Upper lobe of left lung (tissue), 6 donors: ENCODE results near the gene DCAKD. TPM values are rescaled to one million over a fixed set of nuclear protein-coding genes. Genes with fewer than 3 reads are reported as not detected.

ENCODE experiments used
- ATAC-seq, 2 donors: fragments of 200-7000 bp; cut with Tn5 transposase; one replicate each; pipeline ENCODE4 v1.9.1; 2022; ENCODE audit warnings: mild to moderate bottlenecking in 2 of 2, moderate library complexity in 2 of 2; ENCODE audit not compliant: low FRiP score in 2 of 2
- DNase-seq, 2 donors: peaks; one replicate each; pipeline ENCODE4 v3.0.0-alpha.2; 2019 to 2020
- H3K27ac ChIP-seq, 4 donors: fragments of 200-600 bp; sonication (generic); one replicate each; pipeline ENCODE4 v1.5.1; 2016 to 2019
- H3K27me3 ChIP-seq, 4 donors: fragments of 200-600 bp; sonication (generic); one replicate each; pipeline ENCODE4 v1.5.1; 2017 to 2019
- H3K36me3 ChIP-seq, 4 donors: fragments of 200-600 bp; sonication (generic); one replicate each; pipeline ENCODE4 v1.5.1; 2016 to 2019
- H3K4me1 ChIP-seq, 4 donors: fragments of 200-600 bp; sonication (generic); one replicate each; pipeline ENCODE4 v1.5.1; 2018 to 2019
- H3K4me3 ChIP-seq, 4 donors: fragments of 200-600 bp; sonication (generic); one replicate each; pipeline ENCODE4 v1.5.1; 2017 to 2019; ENCODE audit warnings: mild to moderate bottlenecking in 2 of 4, moderate library complexity in 1 of 4
- H3K9me3 ChIP-seq, 4 donors: fragments of 200-600 bp; sonication (generic); one replicate each; pipeline ENCODE4 v1.5.1; 2018 to 2019
- EP300 ChIP-seq, 4 donors: sonication (generic); formaldehyde crosslinking; IDR thresholded peaks; one replicate each; pipeline ENCODE4 v1.5.1; 2017; ENCODE audit warnings: antibody characterized with exemption in 4 of 4, control low read depth in 2 of 4
- POLR2A ChIP-seq, 4 donors: fragments of 450-650 bp; IDR thresholded peaks; one replicate each; pipeline ENCODE4 v1.5.1; 2016 to 2017; ENCODE audit warnings: antibody characterized with exemption in 4 of 4, mild to moderate bottlenecking in 2 of 4
- POLR2AphosphoS5 ChIP-seq, 2 donors: sonication (generic); formaldehyde crosslinking; IDR thresholded peaks; one replicate each; pipeline ENCODE4 v1.5.1; 2017; ENCODE audit warnings: antibody characterized with exemption in 2 of 2
- WGBS, 2 donors: methylation state at CpG; one replicate each; pipeline ENCODE4 v1.1.5; 2017 to 2018; 5-methylcytosine and 5-hydroxymethylcytosine counted together
- total RNA-seq, 6 donors: library from RNA; depleted of rRNA in 4 of 6; stranded (reverse); fragments of >200 nt in 4 of 6; gene quantifications; one replicate each; pipeline versions ENCODE4 v1.1.0 to v1.2.1, GENCODE V29; 2016 to 2021
- TF ChIP-seq, protein P1 (sequence below), 6 experiments: fragments of 450-650 bp in 4 of 6; fragments of 200-600 bp in 2 of 6; sonication (generic) in 2 of 6; IDR thresholded peaks; one replicate each; pipeline ENCODE4 v1.5.1; 2016 to 2019; ENCODE audit warnings: antibody characterized with exemption in 6 of 6
- donor health status: DM: no; HTN: no; CAD: no; lungs with moderate emphysema.
- donor health status: DM: no; HTN: yes; CAD: no; lungs with severe emphysema.

The DCAKD gene
- total RNA-seq, 6 donors from 2014 or later = 16.0 to 29.3 (median 22.2) TPM

DNA sequence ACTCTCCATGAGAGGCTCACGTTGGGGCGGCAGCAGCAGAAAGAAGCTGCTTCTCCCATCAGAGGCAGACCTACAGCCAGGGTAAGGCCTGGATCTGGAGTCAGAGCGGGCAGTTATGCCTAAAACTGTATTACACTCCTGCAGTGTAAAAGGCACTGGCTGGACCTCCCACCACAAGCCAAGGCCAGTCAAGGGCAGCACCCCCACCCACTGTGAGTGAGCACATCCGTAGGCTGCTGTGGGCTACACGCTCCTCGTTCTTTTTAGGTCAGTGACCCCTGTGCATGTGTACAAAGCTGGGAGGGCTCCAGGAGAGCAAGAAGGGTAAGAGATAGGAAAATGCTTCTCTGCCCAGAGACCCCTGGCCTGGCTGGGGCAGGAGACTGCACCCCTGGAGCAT lies 20.7 kb downstream of the DCAKD start:
- no peak for ATAC-seq

DNA sequence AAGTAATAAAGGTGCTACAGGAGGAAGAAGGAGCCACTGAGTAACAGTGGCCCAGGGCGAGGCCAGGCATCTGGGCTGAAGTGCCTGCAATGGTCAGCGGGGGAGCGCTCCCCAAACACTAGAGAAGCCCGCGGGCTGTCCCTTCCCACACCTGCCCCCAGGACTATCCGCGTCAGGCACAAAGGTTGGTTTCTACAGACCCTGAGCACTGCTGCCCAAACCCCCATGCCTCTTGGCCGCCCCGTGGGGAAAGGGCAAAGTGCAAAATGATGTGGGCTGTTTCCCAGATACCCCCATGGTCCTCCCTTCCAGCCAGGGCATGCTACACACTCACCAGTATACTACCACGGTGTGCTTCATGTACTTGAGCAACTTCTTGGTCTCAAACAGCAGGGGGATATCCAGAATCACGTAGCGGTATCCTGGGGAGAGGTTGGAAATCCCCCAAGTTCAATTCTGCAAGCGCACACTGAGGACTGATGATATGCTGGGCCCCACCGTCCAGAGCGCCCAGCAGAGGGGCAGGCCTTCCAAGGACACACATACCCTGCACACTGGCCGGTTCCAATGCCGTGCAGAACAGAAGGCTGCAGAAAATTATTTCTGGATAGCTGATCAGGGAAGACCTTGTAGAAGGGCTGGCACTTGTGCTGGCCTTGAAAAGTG lies 21.5 kb downstream of the DCAKD start:
- WGBS, 2 donors = 86 to 95% methylated on average over 14 to 17 of the region's 17 CpGs
- no peak for DNase-seq
- Histone ChIP-seq H3K4me1 (peaks cover 0 to 7% (median 0%) of the 10 kb centered on the region in 4 donors), H3K4me3 (no peak overlapping the region), H3K9me3 (no peaks in the 10 kb centered on the region), H3K27ac (no peak overlapping the region), H3K36me3 (peaks cover 8 to 72% (median 33%) of the 10 kb centered on the region in 4 donors), H3K27me3 (no peaks in the 10 kb centered on the region)
- TF ChIP-seq POLR2AphosphoS5 (IDR thresholded peaks at IDR 0.05) (no peak), EP300 (IDR thresholded peaks at IDR 0.05) (no peak), POLR2A (IDR thresholded peaks at IDR 0.05) (no peak)
- TF ChIP-seq, protein P1, sequence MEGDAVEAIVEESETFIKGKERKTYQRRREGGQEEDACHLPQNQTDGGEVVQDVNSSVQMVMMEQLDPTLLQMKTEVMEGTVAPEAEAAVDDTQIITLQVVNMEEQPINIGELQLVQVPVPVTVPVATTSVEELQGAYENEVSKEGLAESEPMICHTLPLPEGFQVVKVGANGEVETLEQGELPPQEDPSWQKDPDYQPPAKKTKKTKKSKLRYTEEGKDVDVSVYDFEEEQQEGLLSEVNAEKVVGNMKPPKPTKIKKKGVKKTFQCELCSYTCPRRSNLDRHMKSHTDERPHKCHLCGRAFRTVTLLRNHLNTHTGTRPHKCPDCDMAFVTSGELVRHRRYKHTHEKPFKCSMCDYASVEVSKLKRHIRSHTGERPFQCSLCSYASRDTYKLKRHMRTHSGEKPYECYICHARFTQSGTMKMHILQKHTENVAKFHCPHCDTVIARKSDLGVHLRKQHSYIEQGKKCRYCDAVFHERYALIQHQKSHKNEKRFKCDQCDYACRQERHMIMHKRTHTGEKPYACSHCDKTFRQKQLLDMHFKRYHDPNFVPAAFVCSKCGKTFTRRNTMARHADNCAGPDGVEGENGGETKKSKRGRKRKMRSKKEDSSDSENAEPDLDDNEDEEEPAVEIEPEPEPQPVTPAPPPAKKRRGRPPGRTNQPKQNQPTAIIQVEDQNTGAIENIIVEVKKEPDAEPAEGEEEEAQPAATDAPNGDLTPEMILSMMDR (IDR thresholded peaks at IDR 0.05) = no peak
- no peak for ATAC-seq

More for the DNA sequence above, 20.7 kb downstream of the DCAKD start:
- DNase-seq = no peak
- Histone ChIP-seq H3K27me3 (no peaks in the 10 kb centered on the region), H3K4me1 (peaks cover 0 to 7% (median 0%) of the 10 kb centered on the region in 4 donors), H3K9me3 (no peaks in the 10 kb centered on the region), H3K27ac (no peak overlapping the region), H3K36me3 (peaks cover 8 to 73% (median 33%) of the 10 kb centered on the region in 4 donors), H3K4me3 (no peak overlapping the region)
- WGBS, 2 donors = 83 to 84% methylated on average over 5 to 6 of the region's 6 CpGs
- TF ChIP-seq POLR2AphosphoS5 (IDR thresholded peaks at IDR 0.05) (no peak), POLR2A (IDR thresholded peaks at IDR 0.05) (no peak), EP300 (IDR thresholded peaks at IDR 0.05) (no peak)
- TF ChIP-seq, protein P1 (IDR thresholded peaks at IDR 0.05) = no peak

DNA sequence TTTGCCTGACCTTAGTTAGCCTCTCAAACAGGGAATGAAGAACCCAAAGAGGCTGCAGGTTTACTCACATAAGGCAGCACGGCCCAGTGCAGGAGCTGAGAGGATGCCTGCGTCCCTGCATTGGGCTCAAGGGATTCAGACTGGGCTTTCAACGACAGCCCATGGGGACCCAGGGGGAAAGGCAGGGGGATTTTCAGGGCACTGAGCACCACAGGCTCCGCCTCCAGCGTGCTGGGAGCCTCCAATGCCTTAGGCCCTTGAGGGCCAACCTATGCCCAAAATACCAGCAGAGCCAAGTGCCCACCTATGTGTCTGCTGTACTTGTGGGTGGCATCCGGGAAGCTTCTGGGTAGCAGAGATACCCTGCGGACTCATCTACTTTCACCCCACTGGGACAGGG lies 22.3 kb downstream of the DCAKD start:
- no peak for TF ChIP-seq EP300 (IDR thresholded peaks at IDR 0.05)
- Histone ChIP-seq H3K9me3 (no peaks in the 10 kb centered on the region), H3K36me3 (peaks cover 6 to 69% (median 33%) of the 10 kb centered on the region in 4 donors), H3K4me1 (peaks cover 0 to 7% (median 0%) of the 10 kb centered on the region in 4 donors), H3K27me3 (no peaks in the 10 kb centered on the region), H3K4me3 (no peak overlapping the region), H3K27ac (no peak overlapping the region)
- 92 to 96% methylated on average over 3 to 7 of the region's 7 CpGs for WGBS, 2 donors
- no peak for ATAC-seq
- no peak for DNase-seq

DNA sequence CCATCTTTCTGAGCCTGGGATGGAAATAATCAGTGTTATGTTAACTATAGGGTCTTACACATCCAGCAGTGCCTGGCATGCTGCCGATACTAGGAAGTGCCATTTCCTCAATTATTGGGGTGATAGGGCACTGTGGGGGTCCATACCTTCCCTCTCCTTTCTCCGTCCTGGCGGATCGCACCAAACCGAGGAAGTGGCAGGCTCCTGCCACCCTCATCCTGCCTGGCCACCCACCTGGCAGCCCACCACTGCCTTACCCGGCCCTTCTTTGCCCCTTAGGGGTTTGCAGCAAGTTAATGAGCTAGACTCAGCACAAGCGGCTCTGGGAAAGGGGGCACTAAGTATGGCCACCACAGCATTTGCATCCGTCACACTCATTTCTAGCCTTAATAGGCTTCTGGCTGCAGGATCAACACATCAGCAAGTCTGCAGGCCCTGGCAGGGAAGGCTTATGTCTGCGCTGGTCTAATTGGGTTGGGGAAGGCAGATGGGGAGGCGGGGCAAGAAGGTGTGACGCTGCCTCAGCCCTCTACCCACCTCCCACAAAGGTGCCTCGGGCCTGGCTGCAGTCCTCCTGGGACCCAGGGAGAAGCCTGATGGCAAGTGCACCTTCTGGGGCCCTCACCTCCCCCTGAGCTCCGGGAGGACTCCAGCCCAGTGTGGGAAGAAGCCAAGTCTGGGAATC lies 28.6 kb downstream of the DCAKD start:
- Histone ChIP-seq H3K4me1 (peaks cover 33 to 38% (median 37%) of the 10 kb centered on the region in 4 donors), H3K9me3 (no peaks in the 10 kb centered on the region), H3K36me3 (peaks cover 0 to 24% (median 8%) of the 10 kb centered on the region in 4 donors), H3K27me3 (peaks cover 0 to 10% (median 1%) of the 10 kb centered on the region in 4 donors), H3K27ac (peak overlapping the region in 1 of 4 donors; percentile 65), H3K4me3 (no peak overlapping the region)
- ATAC-seq (no peak), DNase-seq (no peak)
- TF ChIP-seq POLR2A (IDR thresholded peaks at IDR 0.05) = no peak
- no peak for TF ChIP-seq EP300 (IDR thresholded peaks at IDR 0.05)
- TF ChIP-seq, protein P1 (IDR thresholded peaks at IDR 0.05) = no peak
- TF ChIP-seq POLR2AphosphoS5 (IDR thresholded peaks at IDR 0.05) = no peak
- 90 to 91% methylated on average over 9 to 13 of the region's 13 CpGs for WGBS, 2 donors

DNA sequence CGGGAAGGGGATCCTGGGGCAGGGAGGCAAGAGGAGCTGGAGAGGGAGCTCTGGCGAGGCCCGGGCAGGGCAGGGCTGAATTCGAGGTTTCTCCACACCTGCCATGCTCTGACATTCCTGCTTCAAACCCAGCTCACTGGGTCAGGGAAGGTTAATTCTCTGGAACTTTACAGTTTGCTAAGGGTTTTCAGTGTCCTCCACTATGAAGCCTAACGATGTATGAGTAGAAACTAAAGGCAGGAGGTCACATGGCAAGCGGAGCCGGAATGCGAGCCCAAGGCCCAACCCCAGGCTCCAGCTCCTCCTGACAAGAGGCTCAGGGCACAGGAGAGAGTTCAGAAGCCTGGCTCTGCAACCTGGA lies 29.2 kb downstream of the DCAKD start:
- Histone ChIP-seq H3K27me3 (peaks cover 0 to 10% (median 1%) of the 10 kb centered on the region in 4 donors), H3K36me3 (peaks cover 0 to 21% (median 7%) of the 10 kb centered on the region in 4 donors), H3K9me3 (no peaks in the 10 kb centered on the region), H3K4me1 (peaks cover 33 to 38% (median 37%) of the 10 kb centered on the region in 4 donors), H3K4me3 (peak overlapping the region in 2 of 4 donors; percentile 50 to 52), H3K27ac (peak overlapping the region in 1 of 4 donors; percentile 65)
- WGBS, 2 donors = 71% methylated on average over 7 to 8 of the region's 8 CpGs
- ATAC-seq (no peak), DNase-seq (no peak)
- TF ChIP-seq POLR2A (IDR thresholded peaks at IDR 0.05) = no peak
- TF ChIP-seq, protein P1 (IDR thresholded peaks at IDR 0.05) = peak in 1 of 6 experiments; percentile 45
